Calu3 (cell line): Measurements from ENCODE around the gene CDH13. TPM values are rescaled to one million over a fixed set of nuclear protein-coding genes. Genes with fewer than 3 reads are reported as not detected.

Source experiments
- BruUV-seq: library from RNA; stranded (reverse); fragments of 400-500 nt; replicated peaks from 2 replicates; lab custom pipeline; 2021; lab: Mats Ljungman, UMichigan
- CTCF ChIA-PET: fragments of 300-600 bp; sonication (Branson Sonifier 250); formaldehyde crosslinking; loops from one replicate; lab custom pipeline; 2022; ENCODE audit warnings: antibody characterized with exemption; lab: Charles Lee
- DNase-seq: peaks from one replicate; pipeline ENCODE4 v3.0.0; 2022
- H3K27ac Mint-ChIP-seq: one replicate; pipeline ENCODE4 v1.8.0; 2022; ENCODE audit warnings: mixed read lengths; ENCODE audit not compliant: unreplicated experiment
- H3K27me3 Mint-ChIP-seq: one replicate; pipeline ENCODE4 v1.8.0; 2022; ENCODE audit warnings: mixed read lengths; ENCODE audit not compliant: unreplicated experiment
- H3K36me3 Mint-ChIP-seq: one replicate; pipeline ENCODE4 v1.8.0; 2022; ENCODE audit warnings: mild to moderate bottlenecking, moderate library complexity, mixed read lengths; ENCODE audit not compliant: insufficient read depth, unreplicated experiment
- H3K4me1 Mint-ChIP-seq: one replicate; pipeline ENCODE4 v1.8.0; 2022; ENCODE audit warnings: mild to moderate bottlenecking, low read depth, mixed read lengths; ENCODE audit not compliant: unreplicated experiment
- H3K4me3 Mint-ChIP-seq: one replicate; pipeline ENCODE4 v1.8.0; 2022; ENCODE audit warnings: mild to moderate bottlenecking, low read depth, moderate library complexity, mixed read lengths; ENCODE audit not compliant: unreplicated experiment
- H3K9me3 Mint-ChIP-seq: one replicate; pipeline ENCODE4 v1.8.0; 2022; ENCODE audit warnings: low read depth, mixed read lengths; ENCODE audit not compliant: unreplicated experiment
- CTCF ChIP-seq: fragments of 200-600 bp; IDR thresholded peaks from one replicate; pipeline ENCODE4 v1.8.0; 2022; ENCODE audit warnings: antibody characterized with exemption; ENCODE audit not compliant: unreplicated experiment
- intact Hi-C: fragments of 100-400 bp; cut with micrococcal nuclease; formaldehyde crosslinking; loops from one replicate; pipeline ENCODE4 v1.10.0; 2022; ENCODE audit not compliant: unreplicated experiment
- total RNA-seq: library from RNA; stranded (reverse); gene quantifications from 2 replicates; pipeline ENCODE4 v1.2.3, GENCODE V29; 2022

Gene CDH13
- total RNA-seq, 1 experiment from 2014 or later, result not detected

- TF ChIP-seq CTCF, result no peak
- H3K9me3 Mint-ChIP-seq, result peaks cover 2% of the 10 kb centered on the region
- DNase-seq, result no peak
Measured at GRCh38 chr16:83118365-83118764, 491.6 kb downstream of the CDH13 start.

GRCh38 chr16:83125999-83126568 lies 499.3 kb downstream of the CDH13 start:
- no peaks in the 10 kb centered on the region for H3K36me3 Mint-ChIP-seq
- BruUV-seq, result no TSS peak
- CTCF ChIA-PET, result no interaction called here
- intact Hi-C loops, result no loop called here
- no peak overlapping the region for H3K4me3 Mint-ChIP-seq
- peaks cover 16% of the 10 kb centered on the region for H3K9me3 Mint-ChIP-seq
- no peak for DNase-seq
- no peak overlapping the region for H3K27ac Mint-ChIP-seq
- no peak for TF ChIP-seq CTCF
- no peaks in the 10 kb centered on the region for H3K27me3 Mint-ChIP-seq
- no peaks in the 10 kb centered on the region for H3K4me1 Mint-ChIP-seq

More at GRCh38 chr16:83118365-83118764, 491.6 kb downstream of the CDH13 start:
- H3K27ac Mint-ChIP-seq, result no peak overlapping the region
- no peaks in the 10 kb centered on the region for H3K27me3 Mint-ChIP-seq
- intact Hi-C loops, result no loop called here
- CTCF ChIA-PET, result no interaction called here
- BruUV-seq, result no TSS peak
- H3K4me3 Mint-ChIP-seq, result no peak overlapping the region
- no peaks in the 10 kb centered on the region for H3K36me3 Mint-ChIP-seq
- H3K4me1 Mint-ChIP-seq, result no peaks in the 10 kb centered on the region

- CTCF ChIA-PET, result no interaction called here
- Mint-ChIP-seq H3K27ac (no peak overlapping the region), H3K9me3 (peaks cover 16% of the 10 kb centered on the region), H3K4me1 (no peaks in the 10 kb centered on the region), H3K27me3 (no peaks in the 10 kb centered on the region), H3K36me3 (no peaks in the 10 kb centered on the region), H3K4me3 (no peak overlapping the region)
- intact Hi-C loops, result no loop called here
- BruUV-seq, result no TSS peak
- TF ChIP-seq CTCF, result no peak
- no peak for DNase-seq
Measured at GRCh38 chr16:83128041-83128440, 501.3 kb downstream of the CDH13 start.

DNA sequence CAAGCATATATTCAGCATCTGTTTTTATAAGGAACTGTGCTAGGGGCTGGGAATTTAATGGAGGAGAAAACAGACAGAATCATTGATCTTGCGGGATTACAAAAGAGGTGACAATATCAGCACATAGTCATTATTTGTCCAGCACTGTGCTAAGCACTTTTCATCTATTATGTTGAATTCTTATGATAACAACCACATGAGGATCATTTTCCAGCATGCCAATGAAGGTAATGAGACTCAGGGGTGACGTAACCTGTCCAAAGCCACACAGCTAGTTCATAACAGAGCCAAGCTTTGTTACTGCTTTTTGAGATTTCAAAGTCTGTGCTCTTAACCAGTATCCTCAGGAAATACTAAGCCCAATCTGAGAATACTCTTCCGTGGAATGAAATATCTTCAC lies 503.3 kb downstream of the CDH13 start:
- Mint-ChIP-seq H3K9me3 (peaks cover 16% of the 10 kb centered on the region), H3K27me3 (no peaks in the 10 kb centered on the region), H3K4me3 (no peak overlapping the region), H3K36me3 (no peaks in the 10 kb centered on the region), H3K4me1 (no peaks in the 10 kb centered on the region), H3K27ac (no peak overlapping the region)
- intact Hi-C loops, result no loop called here
- no peak for TF ChIP-seq CTCF
- no TSS peak for BruUV-seq
- DNase-seq, result no peak
- CTCF ChIA-PET, result no interaction called here
